ENCODE results near the gene PRKCB.

DNA sequence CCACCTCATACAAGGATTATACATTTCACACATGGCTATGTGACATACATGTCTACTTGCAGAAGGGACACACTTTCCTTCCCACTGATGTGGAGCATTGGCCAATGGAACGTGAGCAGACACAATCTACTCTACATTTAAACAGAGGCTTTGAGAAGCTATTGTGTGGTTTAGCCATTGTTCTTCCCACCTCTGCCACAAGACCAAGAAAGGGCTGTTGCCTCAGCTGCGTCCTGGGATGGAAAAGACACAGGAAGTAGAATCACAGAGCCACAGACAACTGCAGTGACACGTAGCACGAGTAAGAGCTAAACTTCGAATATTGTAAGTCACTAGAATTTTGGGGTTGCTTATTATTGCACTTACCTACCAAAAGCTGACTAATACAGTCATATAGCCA lies 33.3 kb downstream of the PRKCB start:
- no peak for TF ChIP-seq NANOG (IDR thresholded peaks at IDR 0.05; ENCODE audit: borderline replicate concordance)
- TF ChIP-seq, protein P1, sequence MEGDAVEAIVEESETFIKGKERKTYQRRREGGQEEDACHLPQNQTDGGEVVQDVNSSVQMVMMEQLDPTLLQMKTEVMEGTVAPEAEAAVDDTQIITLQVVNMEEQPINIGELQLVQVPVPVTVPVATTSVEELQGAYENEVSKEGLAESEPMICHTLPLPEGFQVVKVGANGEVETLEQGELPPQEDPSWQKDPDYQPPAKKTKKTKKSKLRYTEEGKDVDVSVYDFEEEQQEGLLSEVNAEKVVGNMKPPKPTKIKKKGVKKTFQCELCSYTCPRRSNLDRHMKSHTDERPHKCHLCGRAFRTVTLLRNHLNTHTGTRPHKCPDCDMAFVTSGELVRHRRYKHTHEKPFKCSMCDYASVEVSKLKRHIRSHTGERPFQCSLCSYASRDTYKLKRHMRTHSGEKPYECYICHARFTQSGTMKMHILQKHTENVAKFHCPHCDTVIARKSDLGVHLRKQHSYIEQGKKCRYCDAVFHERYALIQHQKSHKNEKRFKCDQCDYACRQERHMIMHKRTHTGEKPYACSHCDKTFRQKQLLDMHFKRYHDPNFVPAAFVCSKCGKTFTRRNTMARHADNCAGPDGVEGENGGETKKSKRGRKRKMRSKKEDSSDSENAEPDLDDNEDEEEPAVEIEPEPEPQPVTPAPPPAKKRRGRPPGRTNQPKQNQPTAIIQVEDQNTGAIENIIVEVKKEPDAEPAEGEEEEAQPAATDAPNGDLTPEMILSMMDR (conservative IDR thresholded peaks at IDR 0.05; ENCODE audit: low read depth in 2 of 2), result no peak
- TF ChIP-seq JUNB (IDR thresholded peaks at IDR 0.05; ENCODE audit: unreplicated experiment), result no peak
- TF ChIP-seq EZH2 (IDR thresholded peaks at IDR 0.05; ENCODE audit: low read depth, unreplicated experiment), result no peak
- TF ChIP-seq EZH2phosphoT487 (IDR thresholded peaks at IDR 0.05; ENCODE audit: unreplicated experiment), result no peak
- TF ChIP-seq, protein P2, sequence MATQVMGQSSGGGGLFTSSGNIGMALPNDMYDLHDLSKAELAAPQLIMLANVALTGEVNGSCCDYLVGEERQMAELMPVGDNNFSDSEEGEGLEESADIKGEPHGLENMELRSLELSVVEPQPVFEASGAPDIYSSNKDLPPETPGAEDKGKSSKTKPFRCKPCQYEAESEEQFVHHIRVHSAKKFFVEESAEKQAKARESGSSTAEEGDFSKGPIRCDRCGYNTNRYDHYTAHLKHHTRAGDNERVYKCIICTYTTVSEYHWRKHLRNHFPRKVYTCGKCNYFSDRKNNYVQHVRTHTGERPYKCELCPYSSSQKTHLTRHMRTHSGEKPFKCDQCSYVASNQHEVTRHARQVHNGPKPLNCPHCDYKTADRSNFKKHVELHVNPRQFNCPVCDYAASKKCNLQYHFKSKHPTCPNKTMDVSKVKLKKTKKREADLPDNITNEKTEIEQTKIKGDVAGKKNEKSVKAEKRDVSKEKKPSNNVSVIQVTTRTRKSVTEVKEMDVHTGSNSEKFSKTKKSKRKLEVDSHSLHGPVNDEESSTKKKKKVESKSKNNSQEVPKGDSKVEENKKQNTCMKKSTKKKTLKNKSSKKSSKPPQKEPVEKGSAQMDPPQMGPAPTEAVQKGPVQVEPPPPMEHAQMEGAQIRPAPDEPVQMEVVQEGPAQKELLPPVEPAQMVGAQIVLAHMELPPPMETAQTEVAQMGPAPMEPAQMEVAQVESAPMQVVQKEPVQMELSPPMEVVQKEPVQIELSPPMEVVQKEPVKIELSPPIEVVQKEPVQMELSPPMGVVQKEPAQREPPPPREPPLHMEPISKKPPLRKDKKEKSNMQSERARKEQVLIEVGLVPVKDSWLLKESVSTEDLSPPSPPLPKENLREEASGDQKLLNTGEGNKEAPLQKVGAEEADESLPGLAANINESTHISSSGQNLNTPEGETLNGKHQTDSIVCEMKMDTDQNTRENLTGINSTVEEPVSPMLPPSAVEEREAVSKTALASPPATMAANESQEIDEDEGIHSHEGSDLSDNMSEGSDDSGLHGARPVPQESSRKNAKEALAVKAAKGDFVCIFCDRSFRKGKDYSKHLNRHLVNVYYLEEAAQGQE (IDR thresholded peaks at IDR 0.05; ENCODE audit: unreplicated experiment), result no peak
- no peak for TF ChIP-seq POLR2AphosphoS5 (IDR thresholded peaks at IDR 0.05; ENCODE audit: low read depth)
- TF ChIP-seq CREB1 (CRISPR knock-in tag; IDR thresholded peaks at IDR 0.05; ENCODE audit: low read depth), result no peak
- TF ChIP-seq ZNF114 (CRISPR knock-in tag; IDR thresholded peaks at IDR 0.05), result no peak
